Measurements from ENCODE around the gene HOMER2. TPM values are rescaled to one million over a fixed set of nuclear protein-coding genes. Genes with fewer than 3 reads are reported as not detected.

HOMER2 gene
- total and polyA plus RNA-seq, 2 of the 4 experiments (the other 2 are of a cell fraction) = 0.54 to 0.79 TPM

GRCh38 chr15:82943176-82943575, 9.3 kb downstream of the HOMER2 start:
- 33% methylated on average over 1 of the region's 3 CpGs; no CpG with 5 or more reads in 1 of the 2 experiments for WGBS, 2 experiments (ENCODE audit: extremely low coverage in 2 of 2, insufficient read length in 1 of 2)
- Histone ChIP-seq H2BK20ac (ENCODE audit: low read depth, low read length) (no peak overlapping the region), H4K20me1 (ENCODE audit: insufficient read depth, low read length) (no peaks in the 10 kb centered on the region), H3K4me3 (ENCODE audit: insufficient read depth, low read depth, low read length) (no peak overlapping the region), H3K79me1 (ENCODE audit: low read depth in 1 of 2, low read length in 2 of 2) (no peaks in the 10 kb centered on the region), H3K9me1 (ENCODE audit: insufficient read depth, low read length) (no peaks in the 10 kb centered on the region), H2BK120ac (ENCODE audit: low read depth, low read length) (no peak overlapping the region), H2BK15ac (ENCODE audit: low read depth, low read length) (no peak overlapping the region), H3K4me2 (ENCODE audit: low read depth, low read length) (no peak overlapping the region), H4K8ac (ENCODE audit: low read depth in 2 of 2, low read length in 2 of 2) (no peak overlapping the region), H3K23ac (ENCODE audit: low read depth, low read length) (no peak overlapping the region), H4K91ac (ENCODE audit: insufficient read depth, low read depth, low read length) (no peak overlapping the region), H2AK9ac (replicated peaks; ENCODE audit: low read depth, low read length, poor library complexity) (no peak overlapping the region), H3K18ac (ENCODE audit: low read depth, low read length) (no peak overlapping the region), H4K5ac (ENCODE audit: low read depth, low read length) (no peak overlapping the region), H2AFZ (replicated peaks; ENCODE audit: low read length, poor library complexity) (no peak overlapping the region), H3K27me3 (ENCODE audit: control insufficient read depth, insufficient read depth, low read length) (peaks cover 2% of the 10 kb centered on the region), H3K56ac (ENCODE audit: extremely low read depth, insufficient read depth, low read length) (no peak overlapping the region), H2BK5ac (ENCODE audit: low read depth, low read length, poor library complexity, severe bottlenecking) (no peak overlapping the region), H3K4ac (ENCODE audit: low read depth, low read length) (no peak overlapping the region), H3K27ac (ENCODE audit: insufficient read depth, low read length) (no peak overlapping the region), H3K14ac (replicated peaks; ENCODE audit: low read depth, low read length) (no peak overlapping the region), H3K36me3 (ENCODE audit: control insufficient read depth, insufficient read depth, low read length) (no peaks in the 10 kb centered on the region), H3K4me1 (ENCODE audit: control insufficient read depth, insufficient read depth, low read length) (no peaks in the 10 kb centered on the region), H2AK5ac (ENCODE audit: low read depth, low read length) (no peak overlapping the region), H3K9ac (ENCODE audit: low read depth, low read length) (no peak overlapping the region), H3K9me3 (ENCODE audit: control insufficient read depth, insufficient read depth, low read length) (no peaks in the 10 kb centered on the region)
- POLR2A ChIA-PET (ENCODE audit: unreplicated experiment) = no interaction called here
- TF ChIP-seq RCOR1 (IDR thresholded peaks at IDR 0.05; ENCODE audit: insufficient replicate concordance, low read length) (no peak), RFX5 (IDR thresholded peaks at IDR 0.05; ENCODE audit: low read depth, low read length) (no peak), CHD1 (IDR thresholded peaks at IDR 0.05; ENCODE audit: low read depth, low read length) (no peak), CEBPB (IDR thresholded peaks at IDR 0.05; ENCODE audit: low read depth, low read length) (no peak), FOS (IDR thresholded peaks at IDR 0.05; ENCODE audit: low read depth, low read length) (no peak)
- TF ChIP-seq, protein P1, sequence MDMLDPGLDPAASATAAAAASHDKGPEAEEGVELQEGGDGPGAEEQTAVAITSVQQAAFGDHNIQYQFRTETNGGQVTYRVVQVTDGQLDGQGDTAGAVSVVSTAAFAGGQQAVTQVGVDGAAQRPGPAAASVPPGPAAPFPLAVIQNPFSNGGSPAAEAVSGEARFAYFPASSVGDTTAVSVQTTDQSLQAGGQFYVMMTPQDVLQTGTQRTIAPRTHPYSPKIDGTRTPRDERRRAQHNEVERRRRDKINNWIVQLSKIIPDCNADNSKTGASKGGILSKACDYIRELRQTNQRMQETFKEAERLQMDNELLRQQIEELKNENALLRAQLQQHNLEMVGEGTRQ (IDR thresholded peaks at IDR 0.05; ENCODE audit: low read depth, low read length) = no peak
- no TSS peak for BruUV-seq (replicated peaks)
- no peak for ATAC-seq (ENCODE audit: low read depth)
- no peak for DNase-seq
- CTCF ChIA-PET = no interaction called here
- intact Hi-C loops (cut with micrococcal nuclease) (no loop called here), in situ Hi-C loops (cut with MboI; ENCODE audit: low sequenced_read_pairs) (no loop called here), dilution Hi-C loops (cut with HindIII; ENCODE audit: low sequenced_read_pairs, unreplicated experiment) (no loop called here)
